Testis (tissue), 3 donors: Measurements from ENCODE around the gene ADRA2B. TPM values are rescaled to one million over a fixed set of nuclear protein-coding genes. Genes with fewer than 3 reads are reported as not detected.

Experiments
- DNase-seq: peaks from one replicate; pipeline ENCODE4 v3.0.0-alpha.2; 2019
- H3K27ac ChIP-seq, 2 donors: fragments of 200-600 bp; sonication (generic); one replicate each; pipeline ENCODE4 v1.5.1; 2019
- H3K27me3 ChIP-seq: fragments of 200-600 bp; sonication (generic); one replicate; pipeline ENCODE4 v1.5.1; 2019
- H3K36me3 ChIP-seq: fragments of 200-600 bp; sonication (generic); one replicate; pipeline ENCODE4 v1.5.1; 2017; ENCODE audit warnings: low read depth; ENCODE audit errors: missing control alignments
- H3K4me1 ChIP-seq: fragments of 200-600 bp; sonication (generic); one replicate; pipeline ENCODE4 v1.5.1; 2019
- H3K4me3 ChIP-seq, 2 donors: fragments of 200-600 bp; sonication (generic); one replicate each; pipeline ENCODE4 v1.5.1; 2017 to 2019
- H3K9me3 ChIP-seq: fragments of 200-600 bp; sonication (generic); one replicate; pipeline ENCODE4 v1.5.1; 2017
- POLR2A ChIP-seq: fragments of 450-650 bp; IDR thresholded peaks from one replicate; pipeline ENCODE4 v1.6.1; 2017; ENCODE audit warnings: antibody characterized with exemption, mild to moderate bottlenecking, moderate library complexity
- WGBS, 2 donors: methylation state at CpG; one replicate each; pipeline ENCODE4 v1.1.5; 2018; 5-methylcytosine and 5-hydroxymethylcytosine counted together
- intact Hi-C: fragments of 100-400 bp; cut with DNase I; formaldehyde crosslinking; loops from one replicate; pipeline ENCODE4 v1.15.1; 2023; ENCODE audit warnings: low total_unique reads
- polyA plus RNA-seq: library from polyadenylated mRNA; stranded (reverse); fragments of 350-450 nt; fragmentation: Illumina TruSeq; extraction: RNeasy Lipid Tissue Mini Kit (QIAGEN cat#74804); gene quantifications from one replicate; pipeline ENCODE4 v1.2.3, GENCODE V29; 2014; ENCODE audit warnings: low read depth, low replicate concordance; ENCODE audit not compliant: insufficient read depth
- total RNA-seq, 2 donors: library from RNA; depleted of rRNA; stranded (reverse); fragments of >200 nt; gene quantifications; one replicate each; pipeline ENCODE4 v1.2.3, GENCODE V29; 2016
- TF ChIP-seq, protein P1 (sequence below), 3 experiments: fragments of 450-650 bp in 2 of 3; fragments of 200-600 bp in 1 of 3; sonication (generic) in 1 of 3; IDR thresholded peaks; one replicate each; pipeline ENCODE4 v1.5.1; 2016 to 2019; ENCODE audit warnings: antibody characterized with exemption in 3 of 3, mild to moderate bottlenecking in 2 of 3, moderate library complexity in 1 of 3

The ADRA2B gene
- total and polyA plus RNA-seq, 3 donors from 2014 or later, result 2.1 to 2.6 (median 2.4) TPM

DNA sequence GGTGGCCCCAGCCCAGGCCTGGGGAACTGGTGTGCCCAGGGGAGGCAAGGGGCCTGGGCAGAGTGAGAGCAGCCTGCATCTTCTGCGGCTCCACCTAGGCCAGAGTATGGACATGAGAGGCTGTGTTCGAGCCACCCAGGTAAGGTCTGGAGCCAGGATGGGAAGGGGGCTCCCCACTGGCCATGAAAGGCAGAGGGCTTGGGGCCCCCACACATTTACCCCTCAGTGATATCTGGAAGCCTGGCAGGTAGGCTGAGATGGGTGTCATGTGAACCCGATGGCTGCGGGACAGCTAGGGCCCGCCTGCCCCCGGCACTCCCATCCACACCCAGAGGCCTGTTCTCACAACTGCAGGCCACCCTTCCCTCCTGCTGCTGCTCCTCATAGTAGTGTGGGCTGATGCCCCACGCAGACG, 13.2 kb downstream of the ADRA2B start:
- H3K27ac ChIP-seq, result no peak overlapping the region
- DNase-seq, result peak; percentile 3
- 87 to 89% methylated on average over 4 to 8 of the region's 8 CpGs for WGBS, 2 donors
- no peaks in the 10 kb centered on the region for H3K36me3 ChIP-seq
- H3K27me3 ChIP-seq, result no peaks in the 10 kb centered on the region
- intact Hi-C loops, result no loop called here
- no peak overlapping the region for H3K4me3 ChIP-seq
- no peak for TF ChIP-seq POLR2A
- TF ChIP-seq, protein P1, sequence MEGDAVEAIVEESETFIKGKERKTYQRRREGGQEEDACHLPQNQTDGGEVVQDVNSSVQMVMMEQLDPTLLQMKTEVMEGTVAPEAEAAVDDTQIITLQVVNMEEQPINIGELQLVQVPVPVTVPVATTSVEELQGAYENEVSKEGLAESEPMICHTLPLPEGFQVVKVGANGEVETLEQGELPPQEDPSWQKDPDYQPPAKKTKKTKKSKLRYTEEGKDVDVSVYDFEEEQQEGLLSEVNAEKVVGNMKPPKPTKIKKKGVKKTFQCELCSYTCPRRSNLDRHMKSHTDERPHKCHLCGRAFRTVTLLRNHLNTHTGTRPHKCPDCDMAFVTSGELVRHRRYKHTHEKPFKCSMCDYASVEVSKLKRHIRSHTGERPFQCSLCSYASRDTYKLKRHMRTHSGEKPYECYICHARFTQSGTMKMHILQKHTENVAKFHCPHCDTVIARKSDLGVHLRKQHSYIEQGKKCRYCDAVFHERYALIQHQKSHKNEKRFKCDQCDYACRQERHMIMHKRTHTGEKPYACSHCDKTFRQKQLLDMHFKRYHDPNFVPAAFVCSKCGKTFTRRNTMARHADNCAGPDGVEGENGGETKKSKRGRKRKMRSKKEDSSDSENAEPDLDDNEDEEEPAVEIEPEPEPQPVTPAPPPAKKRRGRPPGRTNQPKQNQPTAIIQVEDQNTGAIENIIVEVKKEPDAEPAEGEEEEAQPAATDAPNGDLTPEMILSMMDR (IDR thresholded peaks at IDR 0.05), result no peak
- H3K9me3 ChIP-seq, result no peaks in the 10 kb centered on the region
- H3K4me1 ChIP-seq, result peaks cover 28% of the 10 kb centered on the region

DNA sequence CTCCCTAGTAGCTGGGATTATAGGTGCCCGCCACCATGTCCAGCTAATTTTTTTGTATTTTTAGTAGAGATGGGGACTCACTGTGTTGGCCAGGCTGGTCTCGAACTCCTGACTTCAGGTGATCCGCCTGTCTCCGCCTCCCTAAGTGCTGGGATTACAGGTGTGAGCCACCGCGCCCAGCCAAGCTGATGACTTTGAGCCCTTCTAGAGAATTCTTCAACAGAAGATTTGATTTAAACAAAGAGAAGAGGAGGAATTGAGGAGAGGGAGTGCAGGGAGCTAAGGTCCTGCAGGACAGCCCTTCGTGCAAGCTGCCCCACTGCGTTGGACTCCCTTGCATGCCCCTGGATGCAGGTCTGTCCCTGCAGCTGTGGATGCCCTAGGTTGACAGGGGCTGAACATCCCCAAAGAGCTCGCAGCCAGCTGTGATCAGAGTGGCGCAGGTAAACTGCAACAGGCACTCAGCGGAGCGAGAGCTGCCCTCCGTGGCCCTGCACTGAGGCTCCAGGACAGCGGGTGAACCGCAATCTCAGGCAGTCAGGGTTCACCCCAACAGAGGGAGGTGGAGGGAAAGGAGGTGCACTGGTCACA, 13.7 kb downstream of the ADRA2B start:
- Histone ChIP-seq H3K4me1 (peaks cover 28% of the 10 kb centered on the region), H3K27ac (no peak overlapping the region), H3K9me3 (no peaks in the 10 kb centered on the region), H3K36me3 (no peaks in the 10 kb centered on the region), H3K27me3 (no peaks in the 10 kb centered on the region), H3K4me3 (no peak overlapping the region)
- WGBS, 2 donors, result 93 to 95% methylated on average over 11 to 15 of the region's 15 CpGs
- intact Hi-C loops, result no loop called here
- DNase-seq, result no peak
- TF ChIP-seq, protein P1 (IDR thresholded peaks at IDR 0.05), result no peak
- TF ChIP-seq POLR2A, result no peak

DNA sequence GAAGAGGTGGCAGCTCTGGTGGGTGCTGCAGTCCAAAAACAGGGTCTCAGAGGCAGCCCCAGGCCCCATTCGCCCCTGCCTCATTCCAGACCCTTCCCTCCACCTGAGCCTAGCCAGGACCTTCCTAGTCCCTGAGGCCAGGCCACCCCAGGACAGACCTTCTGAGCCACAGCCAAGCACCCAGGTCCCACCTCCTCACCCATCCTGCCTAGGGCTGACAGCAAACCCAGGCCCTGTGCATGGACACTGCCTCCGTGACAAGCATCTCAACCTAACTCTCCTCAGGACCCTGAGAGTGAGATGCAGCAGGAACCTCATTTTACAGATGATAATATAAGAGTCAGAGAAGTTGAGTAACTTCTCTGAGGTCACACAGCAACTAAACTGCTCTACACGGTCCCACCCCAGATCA, 15.5 kb downstream of the ADRA2B start:
- intact Hi-C loops, result no loop called here

DNA sequence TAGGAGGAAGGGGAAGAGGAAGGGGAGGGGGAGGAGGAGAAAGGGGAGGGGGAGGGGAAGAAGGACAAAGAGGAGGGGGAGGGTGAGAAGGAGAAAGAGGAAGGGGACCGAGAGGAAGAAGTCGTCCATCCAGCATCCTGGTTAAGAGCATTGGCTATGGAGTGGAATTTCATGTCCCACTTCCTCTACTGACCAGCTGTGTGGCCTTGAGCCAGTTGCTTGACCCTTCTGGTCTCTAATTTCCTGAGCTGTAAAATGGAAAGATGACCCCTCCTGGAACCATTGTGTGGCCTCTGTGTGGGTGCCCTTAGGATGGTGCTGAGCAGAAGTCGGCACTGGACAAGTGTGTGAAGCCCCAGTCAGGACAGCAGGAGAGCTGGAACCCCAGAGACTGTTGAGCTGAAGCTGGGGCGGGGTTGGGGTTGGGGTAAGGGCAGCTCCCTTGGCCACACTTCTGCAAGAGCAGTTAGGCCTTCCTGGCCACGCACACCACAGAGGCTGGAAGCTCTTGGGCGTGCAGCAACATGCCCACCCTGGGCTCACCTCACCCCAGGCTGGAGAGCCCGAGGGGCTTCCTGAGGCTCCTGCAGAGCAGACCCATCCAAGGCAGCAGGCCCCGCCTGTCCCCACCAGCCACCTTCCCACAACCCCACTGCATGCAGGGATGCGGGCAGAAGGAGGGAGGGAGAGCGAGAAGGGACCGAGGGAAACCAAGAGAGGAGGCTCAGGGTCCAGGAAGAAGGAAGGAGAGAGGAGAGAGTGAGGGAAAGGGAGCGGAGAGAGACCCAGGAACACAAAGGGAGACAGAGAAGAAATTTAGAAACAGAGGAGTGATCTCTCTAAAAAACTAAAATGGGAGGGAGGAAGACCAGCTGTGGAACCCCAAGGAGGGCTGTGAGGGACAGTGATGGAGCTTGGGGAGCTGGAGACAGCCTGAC, 16.2 kb downstream of the ADRA2B start:
- no peaks in the 10 kb centered on the region for H3K27me3 ChIP-seq
- intact Hi-C loops, result no loop called here
- peak; percentile 7 for DNase-seq
- H3K36me3 ChIP-seq, result no peaks in the 10 kb centered on the region
- TF ChIP-seq, protein P1 (IDR thresholded peaks at IDR 0.05), result no peak
- TF ChIP-seq POLR2A, result no peak
- H3K27ac ChIP-seq, result no peak overlapping the region
- H3K4me3 ChIP-seq, result no peak overlapping the region
- H3K4me1 ChIP-seq, result peaks cover 28% of the 10 kb centered on the region
- no peaks in the 10 kb centered on the region for H3K9me3 ChIP-seq
- WGBS, 2 donors, result 73 to 76% methylated on average over 11 to 12 of the region's 12 CpGs

More for the DNA sequence above, 15.5 kb downstream of the ADRA2B start:
- TF ChIP-seq, protein P1 (IDR thresholded peaks at IDR 0.05), result no peak
- TF ChIP-seq POLR2A, result no peak
- Histone ChIP-seq H3K9me3 (no peaks in the 10 kb centered on the region), H3K4me3 (no peak overlapping the region), H3K4me1 (peaks cover 28% of the 10 kb centered on the region), H3K27me3 (no peaks in the 10 kb centered on the region), H3K36me3 (no peaks in the 10 kb centered on the region), H3K27ac (no peak overlapping the region)
- 89 to 95% methylated on average over 3 of the region's 3 CpGs for WGBS, 2 donors
- DNase-seq, result peak; percentile 9
